ENCODE data around the gene TBC1D10B.
"Not testable (repeated sequence)": the region's sequence is repeated elsewhere in the genome, so short reads cannot be mapped to it uniquely, and the experiment has no call there.

Gene TBC1D10B

DNA sequence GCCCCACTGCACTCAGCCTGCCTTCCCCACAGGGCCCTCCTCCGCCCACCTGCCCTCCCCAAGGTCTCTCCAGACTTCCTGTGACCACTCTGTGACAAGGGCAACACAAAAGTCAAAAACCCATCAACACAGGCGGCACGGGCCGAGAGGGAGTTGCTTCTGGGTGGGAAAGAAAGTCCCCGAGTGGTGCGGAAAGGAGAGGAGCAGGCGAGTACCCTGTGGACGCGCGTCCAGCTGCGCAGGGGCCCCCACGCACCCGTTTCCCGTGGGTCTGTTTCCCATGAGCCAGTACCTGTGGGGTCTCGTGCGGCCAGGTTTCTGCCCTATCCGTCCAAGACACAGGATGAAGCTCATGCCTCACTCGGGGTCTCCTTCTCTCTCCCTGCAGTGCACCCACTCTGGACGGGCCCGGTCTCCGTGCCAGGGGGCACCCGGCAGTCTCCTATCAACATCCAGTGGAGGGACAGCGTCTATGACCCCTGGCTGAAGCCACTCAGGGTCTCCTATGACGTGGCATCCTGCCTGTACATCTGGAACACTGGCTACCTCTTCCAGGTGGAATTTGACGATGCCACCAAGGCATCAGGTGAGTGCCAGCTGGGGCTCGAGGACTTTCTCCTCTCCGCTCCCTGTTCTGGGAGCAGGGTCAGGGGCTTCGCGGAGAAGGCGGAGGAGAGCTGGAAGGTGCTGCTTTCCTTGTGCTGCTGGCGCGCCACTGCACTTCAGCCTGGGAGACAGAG, 27.4 kb downstream of the TBC1D10B start:
- Mint-ChIP-seq H3K27ac (no peak overlapping the region), H3K4me3 (no peak overlapping the region), H3K27me3 (no peaks in the 10 kb centered on the region), H3K9me3 (no peaks in the 10 kb centered on the region), H3K36me3 (ENCODE audit: low read depth) (peaks cover 6% of the 10 kb centered on the region), H3K4me1 (ENCODE audit: low read depth) (peaks cover 5% of the 10 kb centered on the region)

DNA sequence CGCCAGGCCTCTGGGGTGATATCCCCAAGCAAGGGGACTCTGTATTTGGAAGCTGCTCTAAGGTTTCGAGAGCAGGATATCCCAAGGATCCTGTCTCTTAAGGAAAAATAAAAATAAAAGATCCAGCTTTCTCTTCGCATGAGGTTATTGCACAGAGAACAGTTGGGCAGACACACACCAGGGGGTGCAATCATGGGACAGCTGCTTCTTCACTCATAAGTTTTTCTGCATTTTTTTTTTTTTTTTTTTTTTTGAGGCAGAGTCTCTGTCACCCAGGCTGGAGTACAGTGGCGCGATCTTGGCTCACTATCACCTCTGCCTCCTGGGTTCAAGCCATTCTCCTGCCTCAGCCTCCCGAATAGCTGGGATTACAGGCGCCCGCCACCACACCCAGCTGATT, 28.3 kb downstream of the TBC1D10B start:
- H3K4me1 Mint-ChIP-seq (ENCODE audit: low read depth): peaks cover 10% of the 10 kb centered on the region
- H3K9me3 Mint-ChIP-seq; H3K27ac Mint-ChIP-seq; H3K4me3 Mint-ChIP-seq; H3K27me3 Mint-ChIP-seq; H3K36me3 Mint-ChIP-seq (ENCODE audit: low read depth): not testable (repeated sequence)

DNA sequence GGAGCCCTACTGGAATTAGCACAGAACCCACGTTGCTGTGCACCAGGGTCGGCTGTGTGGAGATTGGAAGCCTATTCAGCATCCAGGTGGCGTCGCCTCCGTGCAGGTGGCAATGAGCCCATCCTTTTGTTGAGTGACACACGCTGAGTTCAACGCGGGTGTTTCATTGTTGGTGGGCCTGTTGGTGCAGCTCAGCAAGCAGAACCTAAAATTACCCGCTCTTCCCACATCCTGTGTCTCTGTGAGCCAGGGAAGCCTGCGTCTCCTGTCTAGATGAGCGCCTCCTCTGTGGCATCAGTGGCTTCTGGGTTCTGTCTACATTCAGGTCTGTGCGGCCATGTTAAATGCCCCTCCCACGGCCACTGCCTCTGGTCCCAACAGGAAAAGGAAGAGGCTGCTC, 29.7 kb downstream of the TBC1D10B start:
- Mint-ChIP-seq H3K36me3 (ENCODE audit: low read depth) (peaks cover 6% of the 10 kb centered on the region), H3K27ac (no peak overlapping the region), H3K4me1 (ENCODE audit: low read depth) (peaks cover 18% of the 10 kb centered on the region), H3K4me3 (no peak overlapping the region), H3K27me3 (no peaks in the 10 kb centered on the region), H3K9me3 (no peaks in the 10 kb centered on the region)

DNA sequence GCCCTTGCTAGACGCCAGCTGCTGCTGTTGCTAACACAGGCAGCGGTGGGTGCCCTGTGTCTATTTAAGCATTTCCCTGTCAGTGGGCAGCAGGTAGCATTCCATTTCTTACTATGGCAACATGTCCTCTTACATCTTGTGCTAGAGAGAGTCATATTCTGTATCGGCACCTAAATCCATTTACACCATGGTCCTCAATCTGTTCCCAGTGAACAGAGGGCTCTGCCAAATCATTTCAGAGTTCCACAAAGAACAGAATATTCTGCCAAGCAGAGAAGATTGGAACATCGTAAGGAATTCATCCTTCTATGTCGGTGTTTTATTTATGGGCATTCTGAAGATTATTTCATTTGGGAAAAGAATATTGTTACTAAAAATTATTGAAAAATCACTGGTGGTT, 31.6 kb downstream of the TBC1D10B start:
- not testable (repeated sequence) for H3K9me3 Mint-ChIP-seq; H3K36me3 Mint-ChIP-seq (ENCODE audit: low read depth); H3K27ac Mint-ChIP-seq; H3K4me3 Mint-ChIP-seq; H3K27me3 Mint-ChIP-seq
- H3K4me1 Mint-ChIP-seq (ENCODE audit: low read depth): peaks cover 21% of the 10 kb centered on the region

DNA sequence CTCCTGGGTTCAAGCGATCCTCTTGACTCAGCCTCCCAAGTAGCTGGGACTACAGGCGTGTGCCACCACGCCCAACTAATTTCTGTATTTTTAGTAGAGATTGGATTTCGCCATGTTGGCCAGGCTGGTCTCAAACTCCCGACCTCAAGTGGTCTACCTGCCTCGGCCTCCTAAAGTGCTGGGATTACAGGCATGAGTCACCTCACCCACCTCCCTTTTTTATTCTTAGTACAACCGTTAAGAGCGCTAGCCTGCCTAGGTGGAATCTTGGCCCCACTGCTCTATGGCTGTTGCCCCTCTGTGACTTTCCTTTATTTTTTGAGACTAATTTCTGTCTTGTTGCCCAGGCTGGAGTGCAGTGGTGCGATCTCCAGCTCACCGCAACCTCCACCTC, 32.3 kb downstream of the TBC1D10B start:
- not testable (repeated sequence) for H3K36me3 Mint-ChIP-seq (ENCODE audit: low read depth); H3K27me3 Mint-ChIP-seq; H3K4me3 Mint-ChIP-seq; H3K27ac Mint-ChIP-seq; H3K9me3 Mint-ChIP-seq
- peaks cover 24% of the 10 kb centered on the region for H3K4me1 Mint-ChIP-seq (ENCODE audit: low read depth)

DNA sequence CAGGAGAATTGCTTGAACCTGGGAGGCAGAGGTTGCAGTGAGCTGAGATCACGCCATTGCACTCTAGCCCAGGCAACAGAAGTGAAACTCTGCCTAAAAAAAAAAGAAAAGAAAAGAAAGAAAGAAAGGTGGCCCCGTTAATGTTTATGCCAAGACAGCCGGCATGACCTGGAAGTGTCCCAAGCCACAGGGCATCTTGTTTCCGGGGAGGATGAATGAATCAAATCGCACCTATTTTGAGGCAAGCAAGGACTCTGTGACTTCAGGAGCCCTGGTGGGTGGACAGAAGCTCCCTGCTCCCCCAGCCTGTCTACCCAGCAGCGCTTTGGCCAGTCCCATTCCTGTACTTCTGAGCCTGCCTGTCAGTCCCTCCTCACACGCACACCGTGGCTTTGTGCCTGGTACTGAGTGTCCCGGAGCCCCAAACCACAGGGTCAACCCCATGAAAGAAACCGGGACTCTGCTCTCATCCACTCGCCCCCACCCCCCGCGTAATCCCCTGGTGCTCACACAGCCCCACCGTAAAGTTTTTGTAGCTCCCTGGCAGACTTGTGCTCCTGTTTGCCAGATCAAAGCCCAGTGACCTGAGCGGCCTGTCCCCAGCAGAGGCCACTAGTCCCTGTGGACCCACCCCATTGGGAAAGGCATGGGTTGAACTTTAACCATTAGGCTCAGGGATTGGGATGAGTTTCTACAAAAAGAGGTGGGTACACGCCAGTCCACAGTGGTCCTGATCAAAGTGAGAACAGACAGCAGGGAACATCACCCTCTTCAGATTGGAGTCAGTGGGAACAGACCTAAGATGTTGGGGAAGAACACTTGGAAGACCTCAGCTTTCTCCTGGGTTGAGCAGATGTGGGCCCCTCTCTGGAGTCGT, 34.5 kb downstream of the TBC1D10B start:
- Mint-ChIP-seq H3K4me1 (ENCODE audit: low read depth) (peaks cover 32% of the 10 kb centered on the region), H3K4me3 (peak overlapping the region; percentile 84), H3K36me3 (ENCODE audit: low read depth) (peaks cover 6% of the 10 kb centered on the region)

DNA sequence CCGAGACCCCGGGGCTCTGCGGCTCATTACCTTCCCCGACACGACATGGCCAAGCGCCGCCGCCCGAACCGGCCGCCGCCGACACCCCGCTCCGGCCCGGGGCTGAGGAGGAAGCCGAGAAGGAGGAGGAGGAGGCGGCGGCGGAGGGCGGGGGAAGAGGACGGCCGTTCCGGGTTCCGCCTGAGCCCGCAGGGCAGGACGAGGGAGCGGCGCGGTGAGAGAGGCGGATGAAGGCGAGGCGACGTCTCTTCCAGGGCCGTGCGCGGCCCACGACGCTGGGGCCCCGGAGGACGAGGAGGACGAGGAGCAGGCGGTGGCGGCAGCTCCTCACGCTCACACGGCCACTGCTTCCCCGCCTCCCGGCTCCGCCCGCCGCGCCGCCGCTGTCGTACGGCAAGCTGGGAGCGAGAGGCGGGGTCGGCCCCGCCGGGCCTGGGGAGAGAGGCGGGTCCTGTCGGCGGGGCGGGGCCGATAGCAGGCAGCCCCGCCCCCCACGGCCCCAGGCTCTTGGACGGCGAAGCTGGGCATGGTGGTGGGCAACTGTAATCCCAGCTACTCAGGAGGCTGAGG, 35.2 kb downstream of the TBC1D10B start:
- not testable (repeated sequence) for H3K27me3 Mint-ChIP-seq; H3K36me3 Mint-ChIP-seq (ENCODE audit: low read depth); H3K9me3 Mint-ChIP-seq
- H3K4me1 Mint-ChIP-seq (ENCODE audit: low read depth): peaks cover 32% of the 10 kb centered on the region
- H3K4me3 Mint-ChIP-seq: peak overlapping the region; percentile 84
- peak overlapping the region; percentile 72 for H3K27ac Mint-ChIP-seq

More for the DNA sequence above, 34.5 kb downstream of the TBC1D10B start:
- H3K27me3 Mint-ChIP-seq: no peaks in the 10 kb centered on the region
- H3K9me3 Mint-ChIP-seq: no peaks in the 10 kb centered on the region
- H3K27ac Mint-ChIP-seq: peak overlapping the region; percentile 72

DNA sequence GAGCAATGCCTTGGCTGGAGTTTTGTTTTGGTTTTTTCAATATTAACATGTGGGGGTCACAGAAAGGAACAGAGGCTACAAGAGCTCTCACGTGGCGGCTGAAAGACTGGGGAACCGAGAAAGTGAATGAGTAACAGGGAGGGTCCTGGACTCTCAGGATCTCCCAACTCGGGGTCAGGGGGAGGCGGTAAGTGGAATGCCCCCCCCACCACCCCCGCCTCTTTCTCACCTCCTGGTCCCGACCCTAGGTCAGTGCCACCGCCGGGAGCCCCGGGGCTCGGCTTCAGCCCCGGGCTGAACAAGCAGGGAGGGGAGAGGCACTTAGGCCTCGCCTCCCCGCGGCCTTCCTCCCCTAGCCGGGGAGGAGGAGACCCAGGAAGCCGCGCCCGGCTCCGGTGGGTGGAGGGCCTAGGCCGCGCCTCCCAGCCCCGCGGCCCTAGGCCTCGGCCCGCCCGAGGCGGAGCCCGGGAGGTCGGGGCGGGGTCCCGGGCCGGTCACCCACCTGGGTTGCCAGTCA, 35.8 kb downstream of the TBC1D10B start:
- not testable (repeated sequence) for H3K36me3 Mint-ChIP-seq (ENCODE audit: low read depth); H3K9me3 Mint-ChIP-seq; H3K27me3 Mint-ChIP-seq
- H3K4me1 Mint-ChIP-seq (ENCODE audit: low read depth): peaks cover 37% of the 10 kb centered on the region
- peak overlapping the region; percentile 98 for H3K4me3 Mint-ChIP-seq
- H3K27ac Mint-ChIP-seq: peak overlapping the region; percentile 96

DNA sequence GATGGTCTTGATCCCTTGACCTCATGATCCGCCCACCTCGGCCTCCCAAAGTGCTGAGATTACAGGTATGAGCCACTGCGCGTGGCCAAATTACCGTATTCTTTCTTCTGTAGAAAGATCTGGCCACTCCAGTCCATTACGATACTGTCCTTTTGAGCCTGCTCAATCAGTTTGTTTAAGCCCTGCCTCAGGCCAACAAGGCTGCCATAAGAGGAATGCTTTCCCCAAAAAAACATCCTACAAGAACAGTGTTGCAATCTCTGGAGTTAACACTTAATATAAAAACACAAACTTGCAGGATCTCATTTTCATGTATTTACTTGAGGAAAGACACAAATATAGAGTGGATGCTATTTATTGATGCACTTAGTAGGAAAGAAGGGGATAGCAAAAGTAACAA, 46.1 kb downstream of the TBC1D10B start:
- not testable (repeated sequence) for H3K9me3 Mint-ChIP-seq; H3K27me3 Mint-ChIP-seq; H3K27ac Mint-ChIP-seq; H3K4me3 Mint-ChIP-seq; H3K36me3 Mint-ChIP-seq (ENCODE audit: low read depth)
- H3K4me1 Mint-ChIP-seq (ENCODE audit: low read depth): peaks cover 25% of the 10 kb centered on the region

DNA sequence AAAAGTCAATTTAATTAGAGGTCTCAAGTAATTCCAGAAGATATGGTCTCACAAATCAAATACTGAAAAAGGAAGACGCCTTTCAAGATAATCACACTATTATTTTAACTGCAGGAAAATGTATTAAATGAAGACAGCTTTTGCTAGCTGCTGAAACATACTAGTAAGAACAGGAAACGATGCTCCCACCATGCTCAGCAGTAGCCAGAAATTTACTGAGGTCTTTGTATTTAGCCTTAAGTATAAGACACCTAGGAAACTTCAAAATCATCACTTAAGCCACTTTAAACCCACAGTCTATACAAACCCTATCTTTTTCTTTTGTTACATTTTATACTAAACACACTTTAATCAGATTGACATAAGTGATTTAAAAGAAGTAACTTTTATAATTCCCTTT, 51.6 kb downstream of the TBC1D10B start:
- Mint-ChIP-seq H3K4me1 (ENCODE audit: low read depth) (peaks cover 20% of the 10 kb centered on the region), H3K36me3 (ENCODE audit: low read depth) (peaks cover 12% of the 10 kb centered on the region)
- H3K9me3 Mint-ChIP-seq, H3K27ac Mint-ChIP-seq, H3K4me3 Mint-ChIP-seq, H3K27me3 Mint-ChIP-seq: not testable (repeated sequence)

DNA sequence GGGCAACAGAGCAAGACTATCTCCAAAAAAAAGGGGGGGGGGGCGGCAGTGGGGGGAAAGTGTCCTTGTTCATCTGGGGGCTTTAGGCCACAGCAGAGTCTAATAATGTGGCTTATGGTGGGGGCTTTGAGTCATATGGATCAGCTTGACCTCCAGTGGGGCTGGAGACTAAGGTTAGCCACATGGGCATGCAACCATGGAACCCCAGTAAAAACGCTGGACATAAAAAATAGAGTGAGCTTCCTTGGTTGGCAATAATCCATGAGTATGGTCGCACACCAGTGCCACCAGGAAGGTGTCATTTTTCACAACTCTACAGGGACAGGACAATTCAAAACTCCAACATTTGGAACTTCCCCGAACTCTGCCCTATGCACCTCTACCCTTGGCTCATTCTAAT, 59.4 kb downstream of the TBC1D10B start:
- not testable (repeated sequence) for H3K4me3 Mint-ChIP-seq; H3K27ac Mint-ChIP-seq; H3K36me3 Mint-ChIP-seq (ENCODE audit: low read depth); H3K27me3 Mint-ChIP-seq; H3K9me3 Mint-ChIP-seq
- H3K4me1 Mint-ChIP-seq (ENCODE audit: low read depth): peaks cover 31% of the 10 kb centered on the region

DNA sequence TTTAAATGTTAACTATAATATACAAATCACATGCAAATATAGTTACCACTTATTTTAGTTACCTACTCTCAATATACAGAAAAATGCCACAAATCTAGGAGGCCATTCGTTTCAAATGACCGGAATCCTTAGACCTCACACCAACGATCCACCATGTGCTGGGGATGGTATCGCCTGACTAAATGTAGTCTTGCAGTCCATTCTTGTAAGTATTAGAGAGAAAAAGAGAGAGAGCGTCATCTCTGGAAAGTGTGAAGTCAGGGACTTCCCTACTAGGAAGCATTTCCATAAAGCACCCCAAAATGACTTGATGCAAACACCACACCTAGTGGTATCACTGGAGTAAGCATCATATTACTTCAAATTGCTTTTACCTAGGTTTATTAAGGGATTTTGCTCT, 61.0 kb downstream of the TBC1D10B start:
- not testable (repeated sequence) for H3K4me3 Mint-ChIP-seq; H3K9me3 Mint-ChIP-seq; H3K27me3 Mint-ChIP-seq; H3K36me3 Mint-ChIP-seq (ENCODE audit: low read depth)
- Mint-ChIP-seq H3K4me1 (ENCODE audit: low read depth) (peaks cover 25% of the 10 kb centered on the region), H3K27ac (peak overlapping the region; percentile 9)

All from stimulated activated naive CD8-positive, alpha-beta T cell treated with anti-CD3 and anti-CD28 coated beads, Interleukin-15, Interleukin-2, amounts not matched to agents 100 ng/mL and 50 ng/mL, for 24 hours (primary cell).